ENCODE measurements around the gene GLYATL3.

DNA sequence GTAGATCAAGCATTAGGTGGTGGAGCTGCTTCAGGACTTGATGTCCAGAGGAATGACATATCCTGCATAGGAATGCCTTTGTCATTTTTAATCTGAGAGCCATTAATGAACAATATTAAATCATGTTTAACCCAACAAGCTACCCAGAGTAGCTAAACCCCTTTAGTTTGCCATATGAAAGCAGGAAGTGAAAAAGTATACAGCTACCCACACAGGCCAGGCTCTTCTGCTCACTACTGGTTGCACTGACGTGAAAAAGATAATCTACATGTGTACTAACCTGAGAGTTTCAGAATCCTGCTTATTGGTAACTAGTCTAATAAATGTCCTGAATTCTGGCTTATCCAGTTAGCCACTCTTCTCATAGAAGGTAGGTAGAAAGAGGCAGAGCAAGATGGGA, 19.9 kb downstream of the GLYATL3 start:
- TF ChIP-seq POLR2AphosphoS5 (IDR thresholded peaks at IDR 0.05): no peak
- TF ChIP-seq, protein P1, sequence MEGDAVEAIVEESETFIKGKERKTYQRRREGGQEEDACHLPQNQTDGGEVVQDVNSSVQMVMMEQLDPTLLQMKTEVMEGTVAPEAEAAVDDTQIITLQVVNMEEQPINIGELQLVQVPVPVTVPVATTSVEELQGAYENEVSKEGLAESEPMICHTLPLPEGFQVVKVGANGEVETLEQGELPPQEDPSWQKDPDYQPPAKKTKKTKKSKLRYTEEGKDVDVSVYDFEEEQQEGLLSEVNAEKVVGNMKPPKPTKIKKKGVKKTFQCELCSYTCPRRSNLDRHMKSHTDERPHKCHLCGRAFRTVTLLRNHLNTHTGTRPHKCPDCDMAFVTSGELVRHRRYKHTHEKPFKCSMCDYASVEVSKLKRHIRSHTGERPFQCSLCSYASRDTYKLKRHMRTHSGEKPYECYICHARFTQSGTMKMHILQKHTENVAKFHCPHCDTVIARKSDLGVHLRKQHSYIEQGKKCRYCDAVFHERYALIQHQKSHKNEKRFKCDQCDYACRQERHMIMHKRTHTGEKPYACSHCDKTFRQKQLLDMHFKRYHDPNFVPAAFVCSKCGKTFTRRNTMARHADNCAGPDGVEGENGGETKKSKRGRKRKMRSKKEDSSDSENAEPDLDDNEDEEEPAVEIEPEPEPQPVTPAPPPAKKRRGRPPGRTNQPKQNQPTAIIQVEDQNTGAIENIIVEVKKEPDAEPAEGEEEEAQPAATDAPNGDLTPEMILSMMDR (IDR thresholded peaks at IDR 0.05): no peak
